Measurements from ENCODE around the gene TJP3. TPM values are rescaled to one million over a fixed set of nuclear protein-coding genes. Genes with fewer than 3 reads are reported as not detected.

Gene TJP3
- total RNA-seq, 1 experiment from 2014 or later, result not detected

- Histone ChIP-seq H3K4me3 (ENCODE audit: low read depth, low read length, poor library complexity, severe bottlenecking) (no peak overlapping the region), H3K27ac (ENCODE audit: low read depth, low read length, poor library complexity, severe bottlenecking) (no peak overlapping the region), H3K4me1 (ENCODE audit: insufficient read depth, low read length, poor library complexity, severe bottlenecking) (no peaks in the 10 kb centered on the region), H3K36me3 (ENCODE audit: insufficient read depth, low read length, poor library complexity, severe bottlenecking) (no peaks in the 10 kb centered on the region), H3K9me3 (ENCODE audit: low read depth, low read length, poor library complexity, severe bottlenecking) (no peaks in the 10 kb centered on the region), H3K27me3 (replicated peaks; ENCODE audit: insufficient read depth, low read depth, low read length, poor library complexity) (no peaks in the 10 kb centered on the region)
- POLR2A ChIA-PET (ENCODE audit: low non-redundant PET), result no interaction called here
- no TSS peak for BruUV-seq (replicated peaks)
- intact Hi-C loops (cut with micrococcal nuclease; ENCODE audit: unreplicated experiment), result no loop called here
- TF ChIP-seq EZH2 (IDR thresholded peaks at IDR 0.05; ENCODE audit: borderline replicate concordance, low read depth, low read length, poor library complexity, severe bottlenecking), result no peak
- no peak for TF ChIP-seq CTCF (conservative IDR thresholded peaks at IDR 0.05; ENCODE audit: low read depth, low read length)
- CTCF ChIA-PET, result no interaction called here
- no peak for DNase-seq (ENCODE audit: low spot score)
Measured at GRCh38 chr19:3694361-3695123, 13.6 kb upstream of the TJP3 start.

- no peaks in the 10 kb centered on the region for H3K27me3 ChIP-seq (replicated peaks; ENCODE audit: insufficient read depth, low read depth, low read length, poor library complexity)
- CTCF ChIA-PET, result no interaction called here
- POLR2A ChIA-PET (ENCODE audit: low non-redundant PET), result no interaction called here
- H3K27ac ChIP-seq (ENCODE audit: low read depth, low read length, poor library complexity, severe bottlenecking), result no peak overlapping the region
- H3K36me3 ChIP-seq (ENCODE audit: insufficient read depth, low read length, poor library complexity, severe bottlenecking), result no peaks in the 10 kb centered on the region
- no TSS peak for BruUV-seq (replicated peaks)
- no peaks in the 10 kb centered on the region for H3K4me1 ChIP-seq (ENCODE audit: insufficient read depth, low read length, poor library complexity, severe bottlenecking)
- no peak for DNase-seq (ENCODE audit: low spot score)
- no peak overlapping the region for H3K4me3 ChIP-seq (ENCODE audit: low read depth, low read length, poor library complexity, severe bottlenecking)
- no peaks in the 10 kb centered on the region for H3K9me3 ChIP-seq (ENCODE audit: low read depth, low read length, poor library complexity, severe bottlenecking)
- TF ChIP-seq EZH2 (IDR thresholded peaks at IDR 0.05; ENCODE audit: borderline replicate concordance, low read depth, low read length, poor library complexity, severe bottlenecking) (no peak), CTCF (conservative IDR thresholded peaks at IDR 0.05; ENCODE audit: low read depth, low read length) (no peak)
- intact Hi-C loops (cut with micrococcal nuclease; ENCODE audit: unreplicated experiment), result no loop called here
Measured at GRCh38 chr19:3695124-3695733, 13.0 kb upstream of the TJP3 start.

DNA sequence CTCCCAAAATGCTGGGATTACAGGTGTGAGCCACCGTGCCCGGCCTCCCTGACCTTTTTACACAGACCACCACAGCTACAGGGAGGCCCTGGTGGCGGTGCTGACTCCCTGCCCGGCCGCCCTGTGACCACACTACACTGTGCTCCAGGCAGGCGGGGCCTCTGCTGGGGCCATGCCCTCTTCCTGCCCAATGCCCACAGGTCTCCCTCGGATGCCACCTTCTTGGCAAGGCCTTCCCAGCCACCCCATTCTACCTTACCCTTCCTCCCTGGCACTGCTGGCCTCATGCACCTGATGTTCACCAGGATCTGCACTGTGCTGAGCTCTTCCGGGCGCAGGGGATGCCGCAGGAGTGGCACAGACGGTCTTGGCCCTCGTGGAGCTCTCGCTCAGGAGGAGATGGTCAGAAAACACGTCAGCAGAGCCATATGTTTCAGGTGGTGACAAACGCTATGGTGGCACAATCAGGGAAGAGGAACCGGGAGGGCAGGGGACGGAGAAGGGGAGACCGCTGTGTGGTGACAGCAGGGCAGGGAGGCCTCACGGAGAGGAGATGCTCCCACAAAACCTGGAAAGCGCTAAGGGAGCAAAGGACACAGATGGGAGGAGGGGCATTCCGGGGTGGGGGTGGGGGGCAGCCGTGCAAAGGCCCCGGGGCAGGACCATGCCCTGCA, 12.1 kb upstream of the TJP3 start:
- no peaks in the 10 kb centered on the region for H3K27me3 ChIP-seq (replicated peaks; ENCODE audit: insufficient read depth, low read depth, low read length, poor library complexity)
- TF ChIP-seq EZH2 (IDR thresholded peaks at IDR 0.05; ENCODE audit: borderline replicate concordance, low read depth, low read length, poor library complexity, severe bottlenecking) (no peak), CTCF (conservative IDR thresholded peaks at IDR 0.05; ENCODE audit: low read depth, low read length) (no peak)

More for the DNA sequence above, 12.1 kb upstream of the TJP3 start:
- H3K9me3 ChIP-seq (ENCODE audit: low read depth, low read length, poor library complexity, severe bottlenecking), result no peaks in the 10 kb centered on the region
- DNase-seq (ENCODE audit: low spot score), result no peak
- CTCF ChIA-PET, result no interaction called here
- BruUV-seq (replicated peaks), result no TSS peak
- no peaks in the 10 kb centered on the region for H3K4me1 ChIP-seq (ENCODE audit: insufficient read depth, low read length, poor library complexity, severe bottlenecking)
- POLR2A ChIA-PET (ENCODE audit: low non-redundant PET), result no interaction called here
- H3K36me3 ChIP-seq (ENCODE audit: insufficient read depth, low read length, poor library complexity, severe bottlenecking), result no peaks in the 10 kb centered on the region
- H3K4me3 ChIP-seq (ENCODE audit: low read depth, low read length, poor library complexity, severe bottlenecking), result no peak overlapping the region
- intact Hi-C loops (cut with micrococcal nuclease; ENCODE audit: unreplicated experiment), result no loop called here
- H3K27ac ChIP-seq (ENCODE audit: low read depth, low read length, poor library complexity, severe bottlenecking), result no peak overlapping the region
